Kidney tubule cell (primary cell): Measurements from ENCODE around the gene LSM7.
"Not testable (repeated sequence)": the region's sequence is repeated elsewhere in the genome, so short reads cannot be mapped to it uniquely, and the experiment has no call there.

Experiments
- DNase-seq: peaks from one replicate; pipeline ENCODE4 v3.0.0-alpha.2; 2018; ENCODE audit warnings: low spot score

LSM7 gene

GRCh38 chr19:2355168-2356035 is 27.0 kb upstream of the LSM7 start:
- DNase-seq: peak; percentile 21

- DNase-seq: no peak
Observed at GRCh38 chr19:2354670-2355069, 26.3 kb upstream of the LSM7 start.

GRCh38 chr19:2353887-2354592 is 25.7 kb upstream of the LSM7 start:
- DNase-seq: no peak

- DNase-seq: no peak
Observed at GRCh38 chr19:2353159-2353886, 24.9 kb upstream of the LSM7 start.

GRCh38 chr19:2352121-2352520 is 23.7 kb upstream of the LSM7 start:
- DNase-seq: no peak

GRCh38 chr19:2351591-2351990 is 23.2 kb upstream of the LSM7 start:
- DNase-seq: no peak

GRCh38 chr19:2350656-2351055 is 22.3 kb upstream of the LSM7 start:
- no peak for DNase-seq

GRCh38 chr19:2349818-2350217 is 21.4 kb upstream of the LSM7 start:
- DNase-seq: not testable (repeated sequence)

GRCh38 chr19:2345794-2346663 is 17.6 kb upstream of the LSM7 start:
- no peak for DNase-seq

GRCh38 chr19:2345076-2345475 is 16.7 kb upstream of the LSM7 start:
- DNase-seq: no peak

GRCh38 chr19:2344381-2344870 is 16.0 kb upstream of the LSM7 start:
- no peak for DNase-seq

GRCh38 chr19:2343289-2343982 is 15.1 kb upstream of the LSM7 start:
- DNase-seq: no peak

- no peak for DNase-seq
Observed at GRCh38 chr19:2342656-2343288, 14.4 kb upstream of the LSM7 start.

- DNase-seq: no peak
Observed at GRCh38 chr19:2341982-2342381, 13.6 kb upstream of the LSM7 start.

GRCh38 chr19:2341244-2341751 is 12.9 kb upstream of the LSM7 start:
- DNase-seq: no peak

- no peak for DNase-seq
Observed at GRCh38 chr19:2340496-2341243, 12.3 kb upstream of the LSM7 start.

- no peak for DNase-seq
Observed at GRCh38 chr19:2339644-2340310, 11.4 kb upstream of the LSM7 start.

GRCh38 chr19:2338751-2339643 is 10.6 kb upstream of the LSM7 start:
- DNase-seq: no peak
